T-cell (primary cell): ENCODE results near the gene HRNR. TPM values are rescaled to one million over a fixed set of nuclear protein-coding genes. Genes with fewer than 3 reads are reported as not detected.

ENCODE experiments used
- total RNA-seq, 35 experiments: library from RNA in 6 of 35; stranded (reverse) in 6 of 35; fragments of 120-200 nt in 1 of 35; gene quantifications; one replicate each; pipeline versions ENCODE4 v1.2.1 to v1.2.4 and lab custom pipeline; 2013 to 2026

The HRNR gene
- total RNA-seq, 5 donors from 2014 or later (not counting 1 experiment from before 2014, with no cell fraction given), result not detected

Other genes with a start within 250 kb of the HRNR start
- gene S100A10, start 230.3 kb downstream of the HRNR start, total RNA-seq, result 100 to 1,000 TPM; 157 to 277 (median 264) TPM
- 100 to 1,000 TPM in 3 of 5 donors, 10 to 100 TPM in 2; 37.3 to 254 (median 195) TPM for gene S100A11, start 187.2 kb downstream of the HRNR start, total RNA-seq
- not detected for gene TCHHL1, start 135.1 kb downstream of the HRNR start, total RNA-seq
- gene TCHH, start 108.7 kb downstream of the HRNR start, total RNA-seq, result under 1 TPM in 1 of 5 donors, not detected in 4; 0.03 TPM
- not detected for gene RPTN, start 65.0 kb downstream of the HRNR start, total RNA-seq
- gene FLG, start 101.0 kb upstream of the HRNR start, total RNA-seq, result not detected
- gene FLG2, start 135.8 kb upstream of the HRNR start, total RNA-seq, result not detected
- not detected for gene CRNN, start 190.1 kb upstream of the HRNR start, total RNA-seq